WTC11 (cell line): Measurements from ENCODE around the gene SAMD1. TPM values are rescaled to one million over a fixed set of nuclear protein-coding genes. Genes with fewer than 3 reads are reported as not detected.

Source experiments
- ATAC-seq: fragments of 200-7000 bp; cut with Tn5 transposase; 2 replicates; pipeline ENCODE4 v1.10.0; 2021; ENCODE audit warnings: mild to moderate bottlenecking, moderate library complexity
- CTCF ChIA-PET: fragments of 300-600 bp; sonication (Branson Sonifier 250); formaldehyde crosslinking; loops from one replicate; lab custom pipeline; 2021; ENCODE audit warnings: antibody characterized with exemption; lab: Charles Lee
- POLR2A ChIA-PET: fragments of 350-600 bp; sonication (Branson Sonifier 250); formaldehyde crosslinking; loops from one replicate; lab custom pipeline; 2021; ENCODE audit warnings: antibody characterized with exemption; lab: Charles Lee
- DNase-seq: peaks from one replicate; pipeline ENCODE4 v3.0.0; 2021; ENCODE audit warnings: low spot score
- H3K27ac Mint-ChIP-seq: 2 replicates; pipeline ENCODE4 v1.8.0; 2021; ENCODE audit warnings: mixed read lengths
- H3K27me3 Mint-ChIP-seq: 2 replicates; pipeline ENCODE4 v1.8.0; 2021; ENCODE audit warnings: low read depth, mild to moderate bottlenecking, moderate library complexity, mixed read lengths
- H3K36me3 Mint-ChIP-seq: 2 replicates; pipeline ENCODE4 v1.8.0; 2021; ENCODE audit warnings: mixed read lengths
- H3K4me1 Mint-ChIP-seq: 2 replicates; pipeline ENCODE4 v1.8.0; 2022; ENCODE audit warnings: mixed read lengths
- H3K4me3 Mint-ChIP-seq: 2 replicates; pipeline ENCODE4 v1.8.0; 2021; ENCODE audit warnings: mild to moderate bottlenecking, moderate library complexity, mixed read lengths
- H3K9me3 Mint-ChIP-seq: 2 replicates; pipeline ENCODE4 v1.8.0; 2021; ENCODE audit warnings: mixed read lengths
- AFF4 ChIP-seq: sonication (generic); formaldehyde crosslinking; IDR thresholded peaks from 2 replicates; pipeline ENCODE4 v1.8.1; 2023; ENCODE audit warnings: mild to moderate bottlenecking, missing genetic modification reagents, borderline replicate concordance
- ATF2 ChIP-seq: sonication (generic); formaldehyde crosslinking; IDR thresholded peaks from 2 replicates; pipeline ENCODE4 v1.8.1; 2022; ENCODE audit warnings: low read depth, missing genetic modification reagents, borderline replicate concordance
- CDX4 ChIP-seq: fragments of 250-450 bp; sonication (Bioruptor Pico); IDR thresholded peaks from 2 replicates; pipeline ENCODE4 v1.9.0; 2021; ENCODE audit warnings: moderate library complexity, mild to moderate bottlenecking, inconsistent platforms, borderline replicate concordance
- CTCF ChIP-seq: fragments of 200-600 bp; IDR thresholded peaks from 2 replicates; pipeline ENCODE4 v1.8.0; 2022; ENCODE audit warnings: antibody characterized with exemption
- E2F4 ChIP-seq: sonication (generic); formaldehyde crosslinking; IDR thresholded peaks from 2 replicates; pipeline ENCODE4 v1.8.1; 2022; ENCODE audit warnings: low read depth, mild to moderate bottlenecking, moderate library complexity, missing genetic modification reagents, borderline replicate concordance
- EMX1 ChIP-seq: fragments of 250-450 bp; sonication (Bioruptor Pico); IDR thresholded peaks from 2 replicates; pipeline ENCODE4 v1.8.0; 2021; ENCODE audit warnings: mild to moderate bottlenecking
- GRHL2 ChIP-seq: fragments of 250-450 bp; sonication (Bioruptor Pico); IDR thresholded peaks from 2 replicates; pipeline ENCODE4 v1.8.0; 2022; ENCODE audit warnings: mild to moderate bottlenecking, moderate library complexity; ENCODE audit not compliant: insufficient replicate concordance, severe bottlenecking
- HMGA2 ChIP-seq: fragments of 250-450 bp; sonication (Bioruptor Pico); IDR thresholded peaks from 2 replicates; pipeline ENCODE4 v1.4.0; 2021; ENCODE audit warnings: mild to moderate bottlenecking, moderate library complexity
- JUN ChIP-seq: sonication (generic); formaldehyde crosslinking; IDR thresholded peaks from 2 replicates; pipeline ENCODE4 v1.8.0; 2023; ENCODE audit warnings: mild to moderate bottlenecking, missing genetic modification reagents
- MAX ChIP-seq: sonication (generic); formaldehyde crosslinking; IDR thresholded peaks from 2 replicates; pipeline ENCODE4 v1.8.0; 2022; ENCODE audit warnings: mild to moderate bottlenecking, missing genetic modification reagents
- MLX ChIP-seq: sonication (generic); formaldehyde crosslinking; IDR thresholded peaks from 2 replicates; pipeline ENCODE4 v1.8.1; 2023; ENCODE audit warnings: mild to moderate bottlenecking, missing genetic modification reagents, moderate library complexity
- NR2C2 ChIP-seq: sonication (generic); formaldehyde crosslinking; IDR thresholded peaks from 2 replicates; pipeline ENCODE4 v1.8.0; 2022; ENCODE audit warnings: mild to moderate bottlenecking, missing genetic modification reagents
- SMAD3 ChIP-seq: sonication (generic); formaldehyde crosslinking; IDR thresholded peaks from 2 replicates; pipeline ENCODE4 v1.8.0; 2022; ENCODE audit warnings: missing genetic modification reagents, mild to moderate bottlenecking, borderline replicate concordance
- SMAD4 ChIP-seq: sonication (generic); formaldehyde crosslinking; IDR thresholded peaks from 2 replicates; pipeline ENCODE4 v1.8.0; 2022; ENCODE audit warnings: mild to moderate bottlenecking, missing genetic modification reagents
- SOX15 ChIP-seq: fragments of 250-450 bp; sonication (Bioruptor Pico); IDR thresholded peaks from 2 replicates; pipeline ENCODE4 v1.9.0; 2021; ENCODE audit warnings: mild to moderate bottlenecking
- ZNF121 ChIP-seq: sonication (generic); formaldehyde crosslinking; IDR thresholded peaks from 2 replicates; pipeline ENCODE4 v1.8.0; 2023; ENCODE audit warnings: missing genetic modification reagents
- ZNF263 ChIP-seq: sonication (generic); formaldehyde crosslinking; IDR thresholded peaks from 2 replicates; pipeline ENCODE4 v1.8.1; 2022; ENCODE audit warnings: low read depth, mild to moderate bottlenecking, moderate library complexity, missing genetic modification reagents
- ZNF423 ChIP-seq: fragments of 250-450 bp; sonication (Bioruptor Pico); IDR thresholded peaks from 2 replicates; pipeline ENCODE4 v2.1.2; 2022; ENCODE audit warnings: mild to moderate bottlenecking, moderate library complexity
- ZSCAN18 ChIP-seq: fragments of 250-450 bp; sonication (Bioruptor Pico); IDR thresholded peaks from 2 replicates; pipeline ENCODE4 v2.1.2; 2022; ENCODE audit warnings: mild to moderate bottlenecking, moderate library complexity
- total RNA-seq: library from RNA; stranded (reverse); gene quantifications from 3 replicates; pipeline ENCODE4 v1.2.3, GENCODE V29; 2021

SAMD1 gene
- total RNA-seq, 1 experiment from 2014 or later, result 116 TPM

- TF ChIP-seq ZNF263 (CRISPR knock-in tag), result no peak
- TF ChIP-seq AFF4 (CRISPR knock-in tag), result no peak
- TF ChIP-seq E2F4 (CRISPR knock-in tag), result no peak
- no peak for TF ChIP-seq NR2C2 (CRISPR knock-in tag)
- TF ChIP-seq CDX4 (CRISPR knock-in tag), result no peak
- TF ChIP-seq MLX (CRISPR knock-in tag), result no peak
Measured at GRCh38 chr19:14062558-14062855, 28.0 kb downstream of the SAMD1 start (continued).

GRCh38 chr19:14061751-14062557, 28.6 kb downstream of the SAMD1 start, which contains the start of gene PALM3:
TSS of gene PALM3 (minus strand) at chr19:14062076. CDS start at chr19:14061980, 96 bp downstream.
- no peaks in the 10 kb centered on the region for H3K36me3 Mint-ChIP-seq

GRCh38 chr19:14061081-14061749, 29.3 kb downstream of the SAMD1 start:
- POLR2A ChIA-PET, result no interaction called here
- Mint-ChIP-seq H3K9me3 (no peaks in the 10 kb centered on the region), H3K27ac (no peak overlapping the region), H3K4me1 (peaks cover 16% of the 10 kb centered on the region), H3K27me3 (peaks cover 32% of the 10 kb centered on the region), H3K36me3 (no peaks in the 10 kb centered on the region), H3K4me3 (no peak overlapping the region)
- DNase-seq (no peak), ATAC-seq (no peak)
- CTCF ChIA-PET, result interaction anchor here (1.4 to 7.8 kb wide), 5 partner anchors 10 to 180 kb away, joined by 3 to 187 read pairs (median 14); partner anchors contain the start of gene MISP3
- TF ChIP-seq ZSCAN18 (CRISPR knock-in tag), result no peak
- no peak for TF ChIP-seq SMAD3 (CRISPR knock-in tag)
- no peak for TF ChIP-seq E2F4 (CRISPR knock-in tag)
- TF ChIP-seq MAX (CRISPR knock-in tag), result no peak
- no peak for TF ChIP-seq HMGA2
- no peak for TF ChIP-seq SOX15
- TF ChIP-seq SMAD4, result no peak
- TF ChIP-seq EMX1 (CRISPR knock-in tag), result no peak
- TF ChIP-seq JUN (CRISPR knock-in tag), result no peak
- TF ChIP-seq ATF2 (CRISPR knock-in tag), result no peak
- no peak for TF ChIP-seq ZNF423 (CRISPR knock-in tag)
- TF ChIP-seq CTCF, result no peak

More at GRCh38 chr19:14061751-14062557, 28.6 kb downstream of the SAMD1 start, which contains the start of gene PALM3:
- H3K27me3 Mint-ChIP-seq, result peaks cover 26% of the 10 kb centered on the region
- H3K4me1 Mint-ChIP-seq, result peaks cover 13% of the 10 kb centered on the region
- TF ChIP-seq ZNF121 (CRISPR knock-in tag), result peak; percentile 65; the same call in 1 of the 2 replicates
- TF ChIP-seq GRHL2, result no peak
- no peak within 1 kb of the TSS for H3K4me3 Mint-ChIP-seq
- ChIA-PET CTCF (interaction anchor here (0.5 to 7.8 kb wide), 3 partner anchors 9 to 268 kb away, joined by 3 to 187 read pairs (median 164); partner anchors contain the start of gene MISP3), POLR2A (no interaction called here)
- H3K27ac Mint-ChIP-seq, result no peak within 1 kb of the TSS
- DNase-seq (no peak), ATAC-seq (no peak)
- no peaks in the 10 kb centered on the region for H3K9me3 Mint-ChIP-seq
